ENCODE results near the gene ZNF236.
"Not testable (repeated sequence)": the region's sequence is repeated elsewhere in the genome, so short reads cannot be mapped to it uniquely, and the experiment has no call there.

Gene ZNF236

DNA sequence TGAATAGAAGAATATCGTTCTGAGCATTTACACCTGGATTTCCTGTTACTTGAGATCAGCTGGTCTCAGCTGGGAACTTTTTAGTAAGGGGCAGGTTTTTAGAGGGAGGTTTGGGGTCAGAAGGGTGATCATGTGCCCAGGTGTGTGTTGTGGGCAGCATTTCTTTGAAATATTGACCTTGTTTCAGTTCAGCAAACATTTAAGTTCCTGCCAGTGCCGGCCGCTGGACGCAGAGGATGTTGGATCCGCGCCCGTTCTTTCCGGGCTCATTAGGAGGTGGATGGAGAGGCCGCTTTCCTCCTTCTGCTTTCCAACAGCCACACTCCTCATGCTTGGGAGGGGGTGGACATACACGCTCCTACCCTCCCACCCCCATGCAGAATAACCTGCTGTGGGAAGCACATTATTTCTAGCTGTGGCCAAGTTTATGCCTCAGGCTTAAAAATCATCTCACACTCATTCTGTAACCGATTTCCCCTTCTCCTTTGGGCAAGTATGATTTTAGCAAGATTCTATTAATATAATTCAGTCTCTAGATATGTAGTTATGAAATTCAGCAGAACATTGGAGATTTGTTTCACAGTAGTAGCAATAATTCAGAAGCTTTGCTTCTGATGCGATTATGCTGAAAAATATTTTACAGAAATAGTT lies 131.4 kb downstream of the ZNF236 start:
- peak; percentile 37 for DNase-seq

- no peak for DNase-seq
Measured at GRCh38 chr18:76955524-76956170, 133.3 kb downstream of the ZNF236 start.

GRCh38 chr18:76956648-76957047 lies 134.3 kb downstream of the ZNF236 start:
- no peak for DNase-seq

GRCh38 chr18:76957384-76958355 lies 135.3 kb downstream of the ZNF236 start:
- DNase-seq, result no peak

- no peak for DNase-seq
Measured at GRCh38 chr18:76958692-76959341, 136.5 kb downstream of the ZNF236 start.

DNA sequence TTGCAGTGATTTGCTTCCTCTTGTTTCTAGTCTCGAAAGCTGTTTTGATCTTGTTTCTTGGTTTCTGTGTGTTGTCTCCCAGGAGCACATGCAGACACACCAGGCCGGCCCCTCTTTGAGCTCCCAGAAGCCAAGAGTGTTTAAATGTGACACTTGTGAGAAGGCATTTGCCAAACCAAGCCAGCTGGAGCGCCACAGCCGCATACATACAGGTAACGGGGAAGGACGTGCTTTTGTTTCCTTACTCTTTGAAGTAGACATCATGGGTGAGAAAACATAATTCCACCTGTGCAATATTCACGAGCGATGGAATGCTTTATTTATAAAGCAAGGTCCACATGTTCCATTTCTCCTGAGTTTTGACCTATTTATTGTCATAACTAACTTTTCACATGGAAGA lies 137.2 kb downstream of the ZNF236 start:
- no peak for DNase-seq

- no peak for DNase-seq
Measured at GRCh38 chr18:76960528-76961035, 138.2 kb downstream of the ZNF236 start.

- no peak for DNase-seq
Measured at GRCh38 chr18:76962851-76963250, 140.5 kb downstream of the ZNF236 start.

- no peak for DNase-seq
Measured at GRCh38 chr18:76963936-76964335, 141.6 kb downstream of the ZNF236 start.

DNA sequence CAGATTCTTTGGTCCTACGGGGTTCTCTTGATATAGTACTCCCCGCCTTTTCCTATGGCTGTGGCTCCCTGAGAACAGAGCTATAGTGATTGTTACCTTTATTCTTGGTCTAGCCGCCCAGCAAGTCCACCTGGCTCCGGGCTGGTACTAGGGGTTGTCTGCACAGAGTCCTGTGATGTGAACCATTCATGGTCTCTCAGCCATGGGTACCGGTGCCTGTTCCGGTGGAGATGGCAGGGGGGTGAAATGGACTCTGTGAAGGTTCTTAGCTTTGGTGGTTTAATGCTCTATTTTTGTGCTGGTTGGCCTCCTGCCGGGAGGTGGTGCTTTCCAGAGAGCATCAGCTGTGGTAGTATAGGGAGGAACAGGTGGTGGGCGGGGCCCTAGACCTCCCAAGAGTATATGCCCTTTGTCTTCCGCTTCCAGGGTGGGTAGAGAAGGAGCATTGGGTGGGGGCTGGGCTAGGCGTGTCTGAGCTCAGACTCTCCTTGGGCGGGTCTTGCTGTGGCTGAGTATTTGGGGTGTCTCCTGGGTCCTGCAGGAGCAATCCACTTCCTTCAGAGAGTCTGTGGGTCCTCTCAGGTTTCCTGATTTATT lies 143.3 kb downstream of the ZNF236 start:
- DNase-seq, result not testable (repeated sequence)

DNA sequence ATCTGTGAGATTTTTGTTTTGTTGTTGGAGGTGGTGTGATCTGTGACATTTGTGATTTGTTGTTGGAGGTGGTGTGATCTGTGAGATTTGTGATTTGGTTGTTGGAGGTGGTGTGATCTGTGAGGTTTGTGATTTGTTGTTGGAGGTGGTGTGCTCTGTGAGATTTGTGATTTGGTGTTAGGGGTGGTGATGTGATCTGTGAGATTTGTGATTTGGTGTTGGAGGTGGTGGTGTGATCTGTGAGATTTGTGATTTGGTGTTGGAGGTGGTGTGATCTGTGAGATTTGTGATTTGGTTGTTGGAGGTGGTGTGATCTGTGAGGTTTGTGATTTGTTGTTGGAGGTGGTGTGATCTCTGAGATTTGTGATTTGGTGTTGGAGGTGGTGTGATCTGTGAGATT lies 144.9 kb downstream of the ZNF236 start:
- not testable (repeated sequence) for DNase-seq

- no peak for DNase-seq
Measured at GRCh38 chr18:76967721-76968472, 145.5 kb downstream of the ZNF236 start.

GRCh38 chr18:76970770-76971559 lies 148.6 kb downstream of the ZNF236 start:
- DNase-seq, result no peak

DNA sequence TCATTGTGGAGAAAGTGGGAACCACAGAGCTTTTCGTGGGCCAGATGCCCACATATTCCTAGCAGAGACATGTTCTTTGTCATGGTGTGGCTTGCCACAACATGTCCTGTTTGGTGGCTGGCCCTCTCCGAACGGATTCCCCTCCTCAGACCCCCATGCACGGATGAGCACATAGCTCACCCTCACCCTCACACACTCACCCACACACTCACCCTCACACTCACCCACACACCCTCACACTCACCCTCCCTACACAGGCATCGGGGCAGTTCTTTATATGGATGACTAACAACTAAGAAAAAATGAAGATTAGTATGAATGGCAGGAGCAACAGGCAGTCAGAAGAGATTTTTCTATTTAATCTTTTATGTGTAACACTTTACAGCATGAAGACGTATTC lies 149.9 kb downstream of the ZNF236 start:
- DNase-seq, result no peak

GRCh38 chr18:76972846-76973519 lies 150.6 kb downstream of the ZNF236 start:
- no peak for DNase-seq

DNA sequence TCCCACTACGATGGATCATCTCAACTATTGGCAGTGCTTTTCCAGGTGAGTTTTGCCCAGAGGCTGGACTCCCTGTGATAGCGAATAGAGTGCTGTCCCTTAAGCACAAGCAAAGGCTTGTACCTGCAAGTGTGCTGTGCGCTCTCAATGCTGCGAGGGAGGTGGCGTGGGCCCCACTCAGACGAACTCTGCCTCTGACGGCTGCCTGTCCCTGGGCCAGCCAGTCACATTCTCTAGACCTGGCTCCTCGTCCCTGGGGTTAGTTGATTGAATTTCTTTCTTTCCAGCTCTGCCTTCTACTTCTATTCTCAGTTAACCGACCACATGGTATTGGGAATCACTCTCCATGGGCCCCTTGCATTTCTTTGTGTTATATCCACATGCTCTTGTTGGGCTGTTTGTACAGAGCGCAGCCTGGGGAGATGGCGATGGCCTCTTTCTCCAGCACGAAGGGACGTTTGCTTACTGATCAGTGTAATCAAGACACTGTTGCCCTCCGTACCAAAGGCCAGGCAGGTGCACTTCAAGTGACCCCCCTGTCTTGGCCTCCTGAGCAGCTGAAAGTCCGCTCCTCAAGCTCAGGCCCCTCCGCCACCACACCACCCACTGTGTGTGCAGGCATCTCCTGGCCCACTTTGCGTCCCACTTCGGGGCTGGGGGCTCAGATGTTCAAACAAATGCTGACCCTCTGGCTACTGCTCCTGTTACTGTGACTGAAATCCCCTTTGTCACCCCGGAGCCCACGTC lies 151.3 kb downstream of the ZNF236 start:
- DNase-seq, result no peak

GRCh38 chr18:76974386-76974785 lies 152.0 kb downstream of the ZNF236 start:
- no peak for DNase-seq

DNA sequence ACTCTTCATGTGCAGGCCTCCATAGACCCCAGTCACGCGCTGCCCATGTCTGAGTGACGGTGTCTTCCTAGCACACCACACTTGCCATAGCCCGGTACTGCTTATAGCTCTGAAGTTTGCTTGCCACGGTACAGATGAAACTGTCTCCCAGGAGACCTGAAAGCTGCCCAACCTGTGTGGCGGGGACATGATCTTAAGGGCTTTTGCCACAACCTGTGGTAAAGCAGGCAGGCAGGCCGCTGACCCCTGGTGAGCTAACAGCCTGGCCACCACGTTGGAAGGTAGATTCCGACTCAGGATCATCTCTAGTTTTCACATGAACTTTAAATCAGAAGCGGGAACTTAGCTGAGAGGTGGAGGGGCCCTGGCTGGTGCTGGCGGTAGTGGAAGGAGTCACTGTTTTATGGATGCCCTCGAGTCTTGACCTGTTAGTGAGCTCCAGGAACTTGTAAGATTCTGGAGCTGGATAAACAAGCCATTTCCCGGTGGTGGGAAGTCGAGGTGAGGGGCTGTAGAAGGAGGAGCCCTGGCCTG lies 153.3 kb downstream of the ZNF236 start:
- DNase-seq, result no peak

DNA sequence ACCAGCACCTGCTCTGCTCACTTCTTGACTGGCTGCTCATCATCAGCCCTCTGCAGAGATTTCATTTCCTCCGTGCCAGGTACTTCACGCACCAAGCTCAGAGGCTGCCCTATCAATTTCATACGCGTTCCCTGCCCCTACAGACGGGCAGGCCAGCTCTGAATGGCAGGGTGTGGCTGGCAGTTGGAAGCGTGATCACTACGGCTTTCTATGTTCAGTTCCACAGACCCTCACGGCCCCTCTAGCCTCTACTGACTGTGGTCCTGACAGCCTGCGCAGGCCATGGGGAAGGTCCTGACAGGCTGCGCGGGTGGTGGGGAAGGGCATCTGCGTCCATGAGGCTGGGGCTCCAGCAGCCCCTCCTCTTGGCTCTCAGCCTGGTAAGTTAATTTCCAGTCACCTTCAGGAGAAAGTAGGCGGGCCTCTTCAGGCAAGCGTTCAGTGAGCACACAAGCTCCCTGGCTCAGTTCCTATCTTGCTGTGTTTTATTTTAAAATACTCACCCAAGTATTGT lies 154.8 kb downstream of the ZNF236 start:
- DNase-seq, result no peak
